IMR-90 (cell line): ENCODE measurements around the gene KIF25. TPM values are rescaled to one million over a fixed set of nuclear protein-coding genes. Genes with fewer than 3 reads are reported as not detected.

Experiments
- ATAC-seq: fragments of 200-7000 bp; cut with Tn5 transposase; 2 replicates; pipeline ENCODE4 v1.9.1; 2020; ENCODE audit warnings: low read depth, mild to moderate bottlenecking, moderate library complexity
- BruUV-seq: library from RNA; stranded (reverse); fragments of 400-500 nt; replicated peaks from 2 replicates; lab custom pipeline; 2021; lab: Mats Ljungman, UMichigan
- CTCF ChIA-PET: fragments of 300-600 bp; formaldehyde crosslinking; extraction: SDS; loops from one replicate; lab custom pipeline; 2021; ENCODE audit warnings: antibody characterized with exemption; lab: Yijun Ruan, JAX
- POLR2A ChIA-PET: fragments of 300-600 bp; sonication (Branson Sonifier 250); formaldehyde crosslinking; loops from one replicate; lab custom pipeline; 2022; ENCODE audit warnings: antibody characterized with exemption; ENCODE audit not compliant: unreplicated experiment; lab: Charles Lee
- DNase-seq: peaks from one replicate; pipeline ENCODE4 v3.0.0; 2013
- H2AFZ ChIP-seq: replicated peaks from 2 replicates; pipeline ENCODE3; 2013; ENCODE audit warnings: low read length, mild to moderate bottlenecking; ENCODE audit not compliant: poor library complexity
- H2AK5ac ChIP-seq: 2 replicates; pipeline ENCODE4 v1.6.1; 2013; ENCODE audit warnings: low read depth, low read length, inconsistent platforms
- H2AK9ac ChIP-seq: replicated peaks from 2 replicates; pipeline ENCODE3; 2013; ENCODE audit warnings: mild to moderate bottlenecking, low read depth, low read length, moderate library complexity; ENCODE audit not compliant: poor library complexity
- H2BK120ac ChIP-seq: 2 replicates; pipeline ENCODE4 v1.6.1; 2013; ENCODE audit warnings: low read depth, low read length, inconsistent platforms
- H2BK15ac ChIP-seq: 3 replicates; pipeline ENCODE4 v1.6.1; 2013; ENCODE audit warnings: low read depth, low read length, inconsistent platforms
- H2BK20ac ChIP-seq: 2 replicates; pipeline ENCODE4 v1.6.1; 2013; ENCODE audit warnings: low read depth, mild to moderate bottlenecking, inconsistent platforms, low read length, moderate library complexity
- H2BK5ac ChIP-seq: 2 replicates; pipeline ENCODE4 v1.6.1; 2013; ENCODE audit warnings: mild to moderate bottlenecking, low read depth, low read length, inconsistent platforms; ENCODE audit not compliant: poor library complexity, severe bottlenecking
- H3K14ac ChIP-seq: replicated peaks from 2 replicates; pipeline ENCODE4 v1.6.1; 2013; ENCODE audit warnings: low read depth, low read length, inconsistent platforms
- H3K18ac ChIP-seq: 2 replicates; pipeline ENCODE4 v1.6.1; 2013; ENCODE audit warnings: low read depth, low read length, control low read depth
- H3K23ac ChIP-seq: 2 replicates; pipeline ENCODE4 v1.6.1; 2013; ENCODE audit warnings: low read depth, low read length, inconsistent platforms
- H3K27ac ChIP-seq: 2 replicates; pipeline ENCODE4 v1.5.1; 2013; ENCODE audit warnings: mild to moderate bottlenecking, control low read depth, low read length; ENCODE audit not compliant: insufficient read depth
- H3K27me3 ChIP-seq: 2 replicates; pipeline ENCODE4 v1.6.1; 2013; ENCODE audit warnings: low read length; ENCODE audit not compliant: control insufficient read depth, insufficient read depth
- H3K36me3 ChIP-seq: 2 replicates; pipeline ENCODE4 v1.6.1; 2013; ENCODE audit warnings: low read length, mixed read lengths; ENCODE audit not compliant: control insufficient read depth, insufficient read depth
- H3K4ac ChIP-seq: 2 replicates; pipeline ENCODE4 v1.6.1; 2013; ENCODE audit warnings: low read depth, low read length, inconsistent platforms
- H3K4me1 ChIP-seq: 2 replicates; pipeline ENCODE4 v1.6.1; 2013; ENCODE audit warnings: low read length, mixed read lengths; ENCODE audit not compliant: control insufficient read depth, insufficient read depth
- H3K4me2 ChIP-seq: 2 replicates; pipeline ENCODE4 v1.6.1; 2013; ENCODE audit warnings: low read depth, mild to moderate bottlenecking, control low read depth, low read length, moderate library complexity
- H3K4me3 ChIP-seq: 2 replicates; pipeline ENCODE4 v1.5.1; 2013; ENCODE audit warnings: low read depth, mild to moderate bottlenecking, control low read depth, low read length, moderate library complexity; ENCODE audit not compliant: insufficient read depth
- H3K56ac ChIP-seq: 2 replicates; pipeline ENCODE4 v1.6.1; 2013; ENCODE audit warnings: low read length, inconsistent platforms; ENCODE audit not compliant: insufficient read depth; ENCODE audit errors: extremely low read depth
- H3K79me1 ChIP-seq, 2 experiments: 2 replicates each; pipeline ENCODE4 v1.6.1; 2013; ENCODE audit warnings: low read length in 2 of 2, inconsistent platforms in 1 of 2, low read depth in 1 of 2
- H3K9ac ChIP-seq: 2 replicates; pipeline ENCODE4 v1.6.1; 2013; ENCODE audit warnings: low read depth, low read length, control low read depth
- H3K9me1 ChIP-seq: 2 replicates; pipeline ENCODE4 v1.6.1; 2013; ENCODE audit warnings: low read length, inconsistent platforms; ENCODE audit not compliant: insufficient read depth
- H3K9me3 ChIP-seq: 2 replicates; pipeline ENCODE4 v1.6.1; 2013; ENCODE audit warnings: low read length; ENCODE audit not compliant: control insufficient read depth, insufficient read depth
- H4K20me1 ChIP-seq: 2 replicates; pipeline ENCODE4 v1.6.1; 2013; ENCODE audit warnings: low read length, inconsistent platforms; ENCODE audit not compliant: insufficient read depth
- H4K5ac ChIP-seq: 2 replicates; pipeline ENCODE4 v1.6.1; 2013; ENCODE audit warnings: mild to moderate bottlenecking, low read depth, low read length, control low read depth
- H4K8ac ChIP-seq, 2 experiments: 2 replicates each; pipeline ENCODE4 v1.6.1; 2013; ENCODE audit warnings: low read depth in 2 of 2, low read length in 2 of 2, control low read depth in 1 of 2, inconsistent platforms in 1 of 2
- H4K91ac ChIP-seq: 2 replicates; pipeline ENCODE4 v1.6.1; 2013; ENCODE audit warnings: low read depth, low read length, inconsistent platforms; ENCODE audit not compliant: insufficient read depth
- CEBPB ChIP-seq: IDR thresholded peaks from 2 replicates; pipeline ENCODE4 v1.6.1; 2012; ENCODE audit warnings: low read depth, low read length, improper control_type of control experiment
- FOS ChIP-seq: fragments of 150-350 bp; IDR thresholded peaks from 2 replicates; pipeline ENCODE4 v1.6.1; 2016; ENCODE audit warnings: low read depth, low read length
- MAFK ChIP-seq: IDR thresholded peaks from 2 replicates; pipeline ENCODE4 v1.6.1; 2012; ENCODE audit warnings: low read depth, low read length, improper control_type of control experiment
- MXI1 ChIP-seq: IDR thresholded peaks from 2 replicates; pipeline ENCODE4 v1.6.1; 2012; ENCODE audit warnings: low read depth, mild to moderate bottlenecking, low read length, moderate library complexity, borderline replicate concordance
- NFE2L2 ChIP-seq: fragments of 150-350 bp; IDR thresholded peaks from 2 replicates; pipeline ENCODE4 v1.6.1; 2016; ENCODE audit warnings: low read depth, mild to moderate bottlenecking, low read length
- POLR2A ChIP-seq: IDR thresholded peaks from 2 replicates; pipeline ENCODE4 v1.6.1; 2012; ENCODE audit warnings: mild to moderate bottlenecking, low read depth, low read length
- RAD21 ChIP-seq: IDR thresholded peaks from 2 replicates; pipeline ENCODE4 v1.6.1; 2012; ENCODE audit warnings: low read length, improper control_type of control experiment
- RCOR1 ChIP-seq: IDR thresholded peaks from 2 replicates; pipeline ENCODE4 v1.6.1; 2012; ENCODE audit warnings: mild to moderate bottlenecking, low read length, improper control_type of control experiment; ENCODE audit not compliant: insufficient replicate concordance
- RFX5 ChIP-seq: IDR thresholded peaks from 2 replicates; pipeline ENCODE4 v1.8.0; 2012; ENCODE audit warnings: low read depth, mild to moderate bottlenecking, low read length, moderate library complexity
- SMC3 ChIP-seq: fragments of 150-350 bp; IDR thresholded peaks from 2 replicates; pipeline ENCODE4 v1.6.1; 2016; ENCODE audit warnings: low read depth, mild to moderate bottlenecking, antibody characterized with exemption, low read length, moderate library complexity
- WGBS, 2 experiments: methylation state at CpG; one replicate each; pipeline versions ENCODE4 v1.1.5 to v1.1.7; 2013; ENCODE audit warnings: missing lambda C conversion rate in 2 of 2; ENCODE audit not compliant: insufficient read length in 1 of 2; ENCODE audit errors: extremely low coverage in 2 of 2; 5-methylcytosine and 5-hydroxymethylcytosine counted together
- dilution Hi-C: fragments of 300-500 bp; cut with HindIII; formaldehyde crosslinking; loops from one replicate; pipeline ENCODE4 v1.14.3; 2018; ENCODE audit warnings: low sequenced_read_pairs; ENCODE audit not compliant: unreplicated experiment
- in situ Hi-C: fragments of 300-500 bp; cut with MboI; formaldehyde crosslinking; loops from 3 replicates; pipeline ENCODE4 v1.14.3; 2019; ENCODE audit warnings: low sequenced_read_pairs, inconsistent platforms, mixed read lengths
- intact Hi-C: fragments of 100-400 bp; cut with micrococcal nuclease; formaldehyde crosslinking; loops from 2 replicates; pipeline ENCODE4 v1.10.0; 2022
- polyA plus RNA-seq, 3 experiments: library from polyadenylated mRNA; depleted of rRNA; stranded (reverse); fragments of >200 nt; gene quantifications; 2 replicates each; pipeline ENCODE4 v1.2.3, GENCODE V29; 2012; ENCODE audit warnings: low replicate concordance in 1 of 3
- total RNA-seq: library from RNA; depleted of rRNA; stranded (reverse); fragments of >200 nt; gene quantifications from 2 replicates; pipeline ENCODE4 v1.2.3, GENCODE V29; 2012
- TF ChIP-seq, protein P1 (sequence below): fragments of 150-350 bp; IDR thresholded peaks from 2 replicates; pipeline ENCODE4 v1.6.1; 2016; ENCODE audit warnings: low read depth, mild to moderate bottlenecking, low read length, moderate library complexity, borderline replicate concordance
- TF ChIP-seq, protein P2 (sequence below): conservative IDR thresholded peaks from 2 replicates; pipeline ENCODE4 v1.5.1; 2012; ENCODE audit warnings: mild to moderate bottlenecking, low read depth, low read length, improper control_type of control experiment
- TF ChIP-seq, protein P3 (sequence below): fragments of 150-350 bp; IDR thresholded peaks from 2 replicates; pipeline ENCODE4 v1.6.1; 2017; ENCODE audit warnings: mild to moderate bottlenecking, antibody characterized with exemption, low read length, low read depth

KIF25 gene
- total and polyA plus RNA-seq, 2 of the 4 experiments (the other 2 are of a cell fraction), result not detected

DNA sequence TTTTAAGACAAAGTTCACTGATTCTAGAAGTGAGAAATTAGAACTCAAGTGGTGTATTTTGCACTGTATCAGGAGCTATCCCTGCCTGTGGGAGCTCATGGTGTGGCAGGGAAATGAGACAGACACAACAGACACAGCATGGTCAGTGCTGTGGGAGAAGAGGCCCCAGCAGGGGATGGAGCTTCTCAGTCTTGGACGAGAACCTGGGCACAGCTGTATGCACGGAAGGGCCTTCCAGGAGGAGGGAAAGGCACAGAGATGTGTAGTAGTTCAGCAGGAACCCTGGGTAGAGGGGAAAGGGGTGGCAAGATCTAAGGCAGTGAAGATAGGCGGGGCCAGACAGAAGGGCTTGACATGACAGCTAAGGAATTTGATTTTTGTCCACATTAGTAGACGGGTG, 48.8 kb upstream of the KIF25 start:
- H2BK5ac ChIP-seq, result no peak overlapping the region
- dilution Hi-C loops, result no loop called here
- H2AFZ ChIP-seq, result no peak overlapping the region
- no peak overlapping the region for H2AK5ac ChIP-seq
- no peaks in the 10 kb centered on the region for H3K79me1 ChIP-seq
- ChIA-PET CTCF (interaction anchor here (0.6 to 1.3 kb wide), 2 partner anchors 83 to 414 kb away, joined by 3 to 4 read pairs; no protein-coding TSS in a partner anchor), POLR2A (no interaction called here)
- H3K27me3 ChIP-seq, result no peaks in the 10 kb centered on the region
- no peak overlapping the region for H4K5ac ChIP-seq
- no peak overlapping the region for H3K56ac ChIP-seq
- H2BK20ac ChIP-seq, result no peak overlapping the region
- no peak overlapping the region for H2BK120ac ChIP-seq
- peaks cover 30% of the 10 kb centered on the region for H3K36me3 ChIP-seq
- no peak overlapping the region for H3K18ac ChIP-seq
- no peaks in the 10 kb centered on the region for H3K9me3 ChIP-seq
- H3K9me1 ChIP-seq, result no peaks in the 10 kb centered on the region
- in situ Hi-C loops, result no loop called here
- H3K9ac ChIP-seq, result no peak overlapping the region
- H3K14ac ChIP-seq, result no peak overlapping the region
- H3K4me1 ChIP-seq, result 0 out of 2 replicates have a peak, but pooled peaks cover 2% of the 10 kb centered on the region
- no peak overlapping the region for H2BK15ac ChIP-seq
- H4K91ac ChIP-seq, result no peak overlapping the region
- 80% methylated on average over 3 of the region's 4 CpGs; no CpG with 5 or more reads in 1 of the 2 experiments for whole genome bisulfite sequencing, 2 experiments
- DNase-seq (no peak), ATAC-seq (no peak)
- intact Hi-C loops, result no loop called here
- no peak for TF ChIP-seq SMC3
- TF ChIP-seq RAD21, result no peak
- no peak for TF ChIP-seq FOS
- no peak for TF ChIP-seq POLR2A
- TF ChIP-seq MAFK, result no peak
- TF ChIP-seq, protein P1, sequence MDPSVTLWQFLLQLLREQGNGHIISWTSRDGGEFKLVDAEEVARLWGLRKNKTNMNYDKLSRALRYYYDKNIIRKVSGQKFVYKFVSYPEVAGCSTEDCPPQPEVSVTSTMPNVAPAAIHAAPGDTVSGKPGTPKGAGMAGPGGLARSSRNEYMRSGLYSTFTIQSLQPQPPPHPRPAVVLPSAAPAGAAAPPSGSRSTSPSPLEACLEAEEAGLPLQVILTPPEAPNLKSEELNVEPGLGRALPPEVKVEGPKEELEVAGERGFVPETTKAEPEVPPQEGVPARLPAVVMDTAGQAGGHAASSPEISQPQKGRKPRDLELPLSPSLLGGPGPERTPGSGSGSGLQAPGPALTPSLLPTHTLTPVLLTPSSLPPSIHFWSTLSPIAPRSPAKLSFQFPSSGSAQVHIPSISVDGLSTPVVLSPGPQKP, result no peak
- TF ChIP-seq, protein P2, sequence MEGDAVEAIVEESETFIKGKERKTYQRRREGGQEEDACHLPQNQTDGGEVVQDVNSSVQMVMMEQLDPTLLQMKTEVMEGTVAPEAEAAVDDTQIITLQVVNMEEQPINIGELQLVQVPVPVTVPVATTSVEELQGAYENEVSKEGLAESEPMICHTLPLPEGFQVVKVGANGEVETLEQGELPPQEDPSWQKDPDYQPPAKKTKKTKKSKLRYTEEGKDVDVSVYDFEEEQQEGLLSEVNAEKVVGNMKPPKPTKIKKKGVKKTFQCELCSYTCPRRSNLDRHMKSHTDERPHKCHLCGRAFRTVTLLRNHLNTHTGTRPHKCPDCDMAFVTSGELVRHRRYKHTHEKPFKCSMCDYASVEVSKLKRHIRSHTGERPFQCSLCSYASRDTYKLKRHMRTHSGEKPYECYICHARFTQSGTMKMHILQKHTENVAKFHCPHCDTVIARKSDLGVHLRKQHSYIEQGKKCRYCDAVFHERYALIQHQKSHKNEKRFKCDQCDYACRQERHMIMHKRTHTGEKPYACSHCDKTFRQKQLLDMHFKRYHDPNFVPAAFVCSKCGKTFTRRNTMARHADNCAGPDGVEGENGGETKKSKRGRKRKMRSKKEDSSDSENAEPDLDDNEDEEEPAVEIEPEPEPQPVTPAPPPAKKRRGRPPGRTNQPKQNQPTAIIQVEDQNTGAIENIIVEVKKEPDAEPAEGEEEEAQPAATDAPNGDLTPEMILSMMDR, result no peak
- no peak for TF ChIP-seq CEBPB
- no peak for TF ChIP-seq MXI1
- no peak for TF ChIP-seq RFX5
- TF ChIP-seq, protein P3, sequence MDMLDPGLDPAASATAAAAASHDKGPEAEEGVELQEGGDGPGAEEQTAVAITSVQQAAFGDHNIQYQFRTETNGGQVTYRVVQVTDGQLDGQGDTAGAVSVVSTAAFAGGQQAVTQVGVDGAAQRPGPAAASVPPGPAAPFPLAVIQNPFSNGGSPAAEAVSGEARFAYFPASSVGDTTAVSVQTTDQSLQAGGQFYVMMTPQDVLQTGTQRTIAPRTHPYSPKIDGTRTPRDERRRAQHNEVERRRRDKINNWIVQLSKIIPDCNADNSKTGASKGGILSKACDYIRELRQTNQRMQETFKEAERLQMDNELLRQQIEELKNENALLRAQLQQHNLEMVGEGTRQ, result no peak
- no peak for TF ChIP-seq NFE2L2
- no peak for TF ChIP-seq RCOR1
- H3K23ac ChIP-seq, result no peak overlapping the region
- H4K20me1 ChIP-seq, result no peaks in the 10 kb centered on the region
- H3K4me3 ChIP-seq, result no peak overlapping the region
- H3K4ac ChIP-seq, result no peak overlapping the region
- H3K4me2 ChIP-seq, result no peak overlapping the region
- H4K8ac ChIP-seq, result no peak overlapping the region
- H2AK9ac ChIP-seq, result no peak overlapping the region
- H3K27ac ChIP-seq, result no peak overlapping the region
- no TSS peak for BruUV-seq
